ENCODE measurements around the gene B4GALT7. TPM values are rescaled to one million over a fixed set of nuclear protein-coding genes. Genes with fewer than 3 reads are reported as not detected.

The B4GALT7 gene
- total RNA-seq, 1 experiment from 2014 or later: 22.3 TPM

DNA sequence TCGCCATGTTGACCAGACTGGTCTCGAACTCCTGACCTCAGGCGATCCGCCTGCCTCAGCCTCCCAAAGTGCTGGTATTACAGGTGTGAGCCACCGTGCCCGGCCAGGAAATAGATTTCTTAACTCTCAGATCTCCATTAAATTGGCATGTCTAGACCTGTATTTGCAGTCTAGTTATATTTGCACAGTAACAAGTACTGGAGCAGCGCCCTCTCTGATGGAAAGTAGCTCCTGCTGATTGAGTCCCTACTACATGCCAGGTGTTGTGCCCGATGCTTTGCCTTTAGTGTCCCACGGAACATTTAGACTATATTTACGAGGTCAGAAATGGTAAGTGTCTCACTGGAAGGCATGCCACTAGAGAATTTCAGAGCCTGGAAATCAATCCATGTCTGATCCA, 23.8 kb upstream of the B4GALT7 start:
- Histone ChIP-seq H3K27me3 (peaks cover 10% of the 10 kb centered on the region; the same call in 1 of the 2 replicates), H3K4me1 (no peaks in the 10 kb centered on the region), H3K4me3 (no peak overlapping the region), H3K36me3 (no peaks in the 10 kb centered on the region), H3K9me3 (replicated peaks) (no peaks in the 10 kb centered on the region; the same call in 1 of the 2 replicates), H3K27ac (no peak overlapping the region)
- no peak for DNase-seq

DNA sequence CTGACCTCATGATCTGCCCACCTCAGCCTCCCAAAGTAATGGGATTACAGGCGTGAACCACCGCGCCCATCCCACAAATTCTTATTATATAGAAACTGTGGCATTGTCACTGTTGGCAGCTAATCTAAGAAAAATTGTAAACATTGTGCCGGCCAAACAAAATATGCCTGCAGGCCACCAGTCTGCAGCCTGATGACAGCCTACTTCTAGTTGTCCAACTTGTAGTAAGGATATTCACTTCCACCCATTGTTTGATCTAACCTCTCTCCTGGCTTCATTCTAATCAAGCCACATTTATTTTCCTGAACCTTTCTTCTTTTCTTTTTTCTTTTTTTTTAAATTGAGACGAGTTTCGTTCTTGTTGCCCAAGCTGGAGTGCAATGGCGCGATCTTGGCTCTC, 21.6 kb upstream of the B4GALT7 start:
- Histone ChIP-seq H3K9me3 (replicated peaks) (no peaks in the 10 kb centered on the region), H3K27me3 (peaks cover 6% of the 10 kb centered on the region; the same call in 1 of the 2 replicates), H3K4me1 (no peaks in the 10 kb centered on the region), H3K4me3 (no peak overlapping the region), H3K36me3 (no peaks in the 10 kb centered on the region), H3K27ac (no peak overlapping the region)
- no peak for DNase-seq

DNA sequence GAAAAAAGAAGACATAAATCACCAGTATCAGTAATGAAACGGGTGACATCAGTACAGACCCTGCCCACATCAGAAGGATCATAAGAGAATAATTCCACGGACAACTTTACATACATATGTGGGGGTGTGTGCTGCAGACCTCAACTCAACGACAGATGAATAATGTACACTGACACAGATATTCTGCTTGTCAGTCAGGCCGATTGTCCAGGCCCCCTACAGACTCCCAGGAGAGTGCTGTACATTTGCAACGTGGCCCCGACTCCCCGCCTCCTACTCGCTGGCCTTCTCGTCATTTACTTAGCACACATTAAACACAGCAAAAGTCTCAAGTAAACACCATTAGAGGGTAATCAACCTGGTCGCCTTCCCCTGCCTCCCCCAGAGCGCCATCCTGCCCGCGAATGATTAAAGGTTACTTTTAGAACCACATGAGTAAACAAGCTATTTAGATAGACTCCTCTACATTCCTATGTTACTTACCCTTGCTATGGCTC, 11.5 kb upstream of the B4GALT7 start:
- no peak overlapping the region for H3K4me3 ChIP-seq
- H3K4me1 ChIP-seq: no peaks in the 10 kb centered on the region
- H3K9me3 ChIP-seq (replicated peaks): no peaks in the 10 kb centered on the region
- no peak overlapping the region for H3K27ac ChIP-seq
- no peak for DNase-seq
- H3K36me3 ChIP-seq: peaks cover under 1% of the 10 kb centered on the region
- peaks cover 7% of the 10 kb centered on the region; the same call in 1 of the 2 replicates for H3K27me3 ChIP-seq

DNA sequence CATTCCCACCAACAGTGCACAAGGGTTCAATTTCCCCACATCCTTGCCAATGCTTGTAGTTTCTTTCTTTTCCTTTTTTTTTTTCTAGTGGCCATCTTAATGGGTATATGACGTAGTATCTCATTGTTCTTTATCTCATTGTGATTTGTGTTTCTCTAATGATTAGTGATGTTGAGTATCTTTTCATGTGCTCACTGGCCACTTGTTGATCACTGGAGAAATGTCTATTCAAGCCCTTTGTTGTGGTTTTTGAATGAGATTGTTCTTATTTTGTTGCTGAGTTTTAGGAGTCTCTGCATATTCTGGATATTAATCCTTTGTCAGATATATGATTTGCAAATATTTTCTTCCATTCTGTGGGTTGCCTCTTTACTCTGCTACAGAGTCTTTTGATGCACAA, 9.5 kb upstream of the B4GALT7 start:
- Histone ChIP-seq H3K4me1 (no peaks in the 10 kb centered on the region), H3K27me3 (peaks cover 7% of the 10 kb centered on the region; the same call in 1 of the 2 replicates), H3K9me3 (replicated peaks) (no peaks in the 10 kb centered on the region), H3K4me3 (no peak overlapping the region), H3K36me3 (peaks cover 20% of the 10 kb centered on the region), H3K27ac (no peak overlapping the region)
- DNase-seq: no peak

DNA sequence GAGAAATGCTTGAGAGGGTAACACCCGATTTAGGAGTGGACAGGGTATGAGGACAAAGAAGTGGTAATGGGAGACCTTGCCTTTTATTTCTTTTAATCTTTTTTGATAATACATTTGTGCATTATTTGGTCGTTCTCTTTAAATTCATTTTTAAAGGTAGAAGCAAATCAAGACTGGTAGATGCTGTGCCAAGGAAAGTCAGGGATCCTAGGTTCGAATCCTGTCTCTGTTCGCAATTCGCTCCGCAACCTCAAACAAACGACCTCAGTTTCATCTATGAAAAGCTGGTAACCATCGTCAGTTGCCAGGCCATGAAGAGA, 8.3 kb upstream of the B4GALT7 start:
- H3K4me3 ChIP-seq: peak overlapping the region; percentile 67
- peaks cover 7% of the 10 kb centered on the region; the same call in 1 of the 2 replicates for H3K27me3 ChIP-seq
- H3K27ac ChIP-seq: no peak overlapping the region
- DNase-seq: no peak
- peaks cover 31% of the 10 kb centered on the region for H3K36me3 ChIP-seq
- H3K9me3 ChIP-seq (replicated peaks): no peaks in the 10 kb centered on the region
- no peaks in the 10 kb centered on the region for H3K4me1 ChIP-seq

DNA sequence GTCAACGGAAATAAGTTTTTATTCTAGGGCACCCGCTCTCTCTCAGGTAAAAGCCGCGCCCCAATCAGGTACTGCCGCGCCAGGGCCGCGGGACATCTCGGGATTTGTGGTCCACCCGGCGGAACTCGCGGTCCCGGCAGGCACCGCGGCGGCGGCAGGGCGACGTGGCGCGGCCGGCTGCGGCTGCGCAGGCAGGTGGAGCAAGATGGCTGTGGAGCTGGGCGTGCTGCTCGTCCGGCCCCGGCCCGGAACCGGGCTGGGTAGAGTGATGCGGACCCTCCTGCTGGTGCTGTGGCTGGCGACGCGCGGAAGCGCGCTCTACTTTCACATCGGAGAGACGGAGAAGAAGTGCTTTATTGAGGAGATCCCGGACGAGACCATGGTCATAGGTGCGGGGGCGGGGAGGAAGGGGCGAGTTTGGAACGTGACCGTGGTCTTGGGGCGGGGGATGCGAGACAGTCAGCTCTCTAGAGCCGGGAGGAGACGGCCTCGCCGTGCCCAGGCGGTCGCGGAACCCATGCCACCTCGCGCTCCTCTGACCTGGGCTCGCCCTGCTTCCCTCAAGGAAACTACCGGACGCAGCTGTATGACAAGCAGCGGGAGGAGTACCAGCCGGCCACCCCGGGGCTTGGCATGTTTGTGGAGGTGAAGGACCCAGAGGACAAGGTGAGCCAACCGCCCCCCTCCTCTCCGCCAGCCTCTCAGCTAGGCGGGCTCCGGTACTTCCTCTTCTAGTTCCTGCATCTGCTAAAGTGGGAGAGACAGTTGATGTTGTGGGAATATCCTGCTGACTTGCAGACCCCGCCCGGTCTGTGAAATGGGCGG, 7.7 kb upstream of the B4GALT7 start, which contains the start of gene TMED9:
TSS of gene TMED9 (plus strand) at position 194 of the 825 bp plus-strand sequence. CDS start at position 206, 12 bp downstream.
- peak; percentile 77 to 82 for DNase-seq
- no peaks in the 10 kb centered on the region for H3K9me3 ChIP-seq (replicated peaks)
- peak within 1 kb of the TSS; percentile 67 for H3K4me3 ChIP-seq
- peak within 1 kb of the TSS; percentile 12; the same call in 1 of the 2 replicates for H3K27ac ChIP-seq
- H3K4me1 ChIP-seq: no peaks in the 10 kb centered on the region
- H3K27me3 ChIP-seq: peaks cover 7% of the 10 kb centered on the region; the same call in 1 of the 2 replicates
- H3K36me3 ChIP-seq: peaks cover 32% of the 10 kb centered on the region

DNA sequence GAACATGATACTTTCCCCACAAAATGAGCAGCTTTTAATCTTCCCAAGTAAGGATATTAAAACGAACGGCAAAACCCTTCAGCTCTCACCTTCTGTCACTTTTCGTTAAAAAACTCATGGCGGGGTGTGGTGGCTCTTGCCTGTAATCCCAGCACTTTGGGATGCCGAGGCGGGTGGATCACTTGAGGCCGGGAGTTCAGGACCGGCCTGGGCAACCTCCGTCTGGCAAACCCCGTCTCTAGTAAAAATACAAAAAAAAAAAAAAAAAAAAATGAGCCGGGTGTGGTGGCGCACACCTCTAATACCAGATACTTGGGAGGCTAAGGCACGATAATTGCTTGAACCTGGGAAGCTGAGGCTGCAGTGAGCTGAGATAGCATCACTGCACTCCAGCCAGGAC, 7.0 kb upstream of the B4GALT7 start:
- no peaks in the 10 kb centered on the region for H3K4me1 ChIP-seq
- H3K27me3 ChIP-seq: peaks cover 5% of the 10 kb centered on the region; the same call in 1 of the 2 replicates
- no peak overlapping the region for H3K27ac ChIP-seq
- H3K9me3 ChIP-seq (replicated peaks): no peaks in the 10 kb centered on the region
- peak overlapping the region; percentile 67 for H3K4me3 ChIP-seq
- no peak for DNase-seq
- H3K36me3 ChIP-seq: peaks cover 32% of the 10 kb centered on the region

DNA sequence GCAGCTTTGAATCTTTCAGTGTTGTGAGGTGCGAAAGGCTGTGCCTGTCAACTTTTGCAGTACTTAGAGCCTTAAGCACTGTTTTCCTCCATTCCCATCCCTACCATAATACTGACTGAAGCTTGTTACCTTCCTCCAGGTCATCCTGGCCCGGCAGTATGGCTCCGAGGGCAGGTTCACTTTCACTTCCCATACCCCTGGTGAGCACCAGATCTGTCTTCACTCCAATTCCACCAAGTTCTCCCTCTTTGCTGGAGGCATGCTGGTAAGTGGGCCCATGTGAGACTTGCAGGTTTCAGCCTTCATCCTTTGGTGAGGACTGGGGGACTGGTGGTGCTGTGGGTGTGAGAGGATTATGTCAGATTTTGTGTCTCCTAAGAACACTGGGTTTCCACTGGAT, 6.4 kb upstream of the B4GALT7 start:
- DNase-seq: no peak
- Histone ChIP-seq H3K4me3 (no peak overlapping the region), H3K27ac (no peak overlapping the region), H3K4me1 (no peaks in the 10 kb centered on the region), H3K36me3 (peaks cover 32% of the 10 kb centered on the region), H3K9me3 (replicated peaks) (no peaks in the 10 kb centered on the region), H3K27me3 (no peaks in the 10 kb centered on the region)

DNA sequence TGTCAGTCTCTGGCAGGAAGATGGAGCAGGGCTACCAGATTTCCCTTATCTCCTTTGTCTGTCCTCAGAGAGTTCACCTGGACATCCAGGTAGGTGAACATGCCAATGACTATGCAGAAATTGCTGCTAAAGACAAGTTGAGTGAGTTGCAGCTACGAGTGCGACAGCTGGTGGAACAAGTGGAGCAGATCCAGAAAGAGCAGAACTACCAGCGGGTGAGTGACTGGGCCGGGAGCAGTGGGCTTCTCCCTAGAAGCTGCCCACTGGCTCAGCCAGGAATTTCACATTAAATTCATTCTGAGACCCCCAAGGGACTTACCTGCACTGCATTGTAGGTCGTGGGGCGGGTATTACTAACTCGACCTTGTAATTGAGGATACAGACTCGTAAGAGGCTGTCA, 5.9 kb upstream of the B4GALT7 start:
- no peak for DNase-seq
- H3K27me3 ChIP-seq: no peaks in the 10 kb centered on the region
- no peak overlapping the region for H3K27ac ChIP-seq
- no peak overlapping the region for H3K4me3 ChIP-seq
- peaks cover 32% of the 10 kb centered on the region for H3K36me3 ChIP-seq
- H3K9me3 ChIP-seq (replicated peaks): no peaks in the 10 kb centered on the region
- no peaks in the 10 kb centered on the region for H3K4me1 ChIP-seq

DNA sequence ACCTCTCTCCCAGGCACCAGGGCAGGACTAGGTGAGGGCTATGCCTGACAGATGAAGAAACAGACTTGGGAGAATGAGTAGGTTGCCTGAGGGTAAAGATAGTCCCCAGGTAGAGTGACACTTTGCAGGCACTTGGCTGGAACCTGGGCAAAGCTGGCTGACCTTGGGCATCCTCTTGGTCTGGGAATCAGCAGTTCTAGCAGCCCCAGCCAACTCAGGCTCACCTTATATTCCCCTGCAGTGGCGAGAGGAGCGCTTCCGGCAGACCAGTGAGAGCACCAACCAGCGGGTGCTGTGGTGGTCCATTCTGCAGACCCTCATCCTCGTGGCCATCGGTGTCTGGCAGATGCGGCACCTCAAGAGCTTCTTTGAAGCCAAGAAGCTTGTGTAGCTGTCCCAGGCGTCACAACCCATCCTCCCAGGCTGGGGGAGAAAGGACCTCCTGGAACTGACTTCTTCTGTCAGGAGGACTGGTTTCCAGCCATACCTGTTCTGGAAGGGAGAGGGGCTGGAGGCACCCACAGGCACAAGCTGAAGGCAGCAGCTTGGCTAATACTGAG, 4.8 kb upstream of the B4GALT7 start:
- no peaks in the 10 kb centered on the region for H3K9me3 ChIP-seq (replicated peaks)
- H3K27ac ChIP-seq: no peak overlapping the region
- H3K4me3 ChIP-seq: no peak overlapping the region
- H3K36me3 ChIP-seq: peaks cover 32% of the 10 kb centered on the region
- no peaks in the 10 kb centered on the region for H3K4me1 ChIP-seq
- H3K27me3 ChIP-seq: no peaks in the 10 kb centered on the region
- no peak for DNase-seq

DNA sequence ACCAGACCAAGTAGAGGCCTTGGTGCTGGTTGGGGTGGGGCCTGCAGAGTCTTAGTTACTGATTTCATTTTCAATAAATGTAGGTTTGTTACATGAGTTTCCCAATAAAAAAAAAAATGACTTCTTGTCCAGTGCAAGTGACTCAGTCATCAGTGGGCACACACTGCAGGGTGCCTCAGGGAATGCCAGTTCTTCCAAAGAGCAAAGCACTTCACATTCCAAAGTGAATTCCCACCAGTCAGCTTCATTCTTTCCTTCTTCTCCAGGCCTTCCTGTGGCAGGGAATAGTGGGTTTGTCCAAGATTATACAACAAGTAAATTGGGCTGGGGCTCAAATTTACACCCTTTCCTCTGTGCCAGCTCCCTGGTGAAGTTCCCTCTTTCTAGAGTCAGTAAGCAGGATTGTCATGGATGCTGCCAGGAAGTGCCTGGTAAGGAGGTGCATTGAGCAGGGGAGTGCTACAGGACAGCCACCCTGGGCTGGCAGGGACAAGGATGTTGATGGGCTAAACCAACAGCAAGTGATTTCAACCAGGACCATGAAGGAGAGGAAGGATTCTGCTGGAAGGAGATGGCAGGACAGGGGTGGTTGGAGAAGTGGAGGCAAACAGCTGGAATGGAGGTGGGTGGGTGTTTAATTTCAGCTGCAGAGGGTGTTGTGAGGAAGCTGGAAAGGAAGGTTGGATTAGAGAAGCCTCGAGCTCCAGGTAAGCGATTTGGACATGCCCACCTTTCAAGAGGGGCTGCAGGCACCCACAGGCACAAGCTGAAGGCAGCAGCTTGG, 3.7 kb upstream of the B4GALT7 start:
- H3K4me3 ChIP-seq: no peak overlapping the region
- H3K27me3 ChIP-seq: no peaks in the 10 kb centered on the region
- 0 out of 2 replicates have a peak, but pooled peaks cover 4% of the 10 kb centered on the region for H3K4me1 ChIP-seq
- H3K27ac ChIP-seq: no peak overlapping the region
- H3K9me3 ChIP-seq (replicated peaks): no peaks in the 10 kb centered on the region
- H3K36me3 ChIP-seq: peaks cover 32% of the 10 kb centered on the region
- DNase-seq: no peak

DNA sequence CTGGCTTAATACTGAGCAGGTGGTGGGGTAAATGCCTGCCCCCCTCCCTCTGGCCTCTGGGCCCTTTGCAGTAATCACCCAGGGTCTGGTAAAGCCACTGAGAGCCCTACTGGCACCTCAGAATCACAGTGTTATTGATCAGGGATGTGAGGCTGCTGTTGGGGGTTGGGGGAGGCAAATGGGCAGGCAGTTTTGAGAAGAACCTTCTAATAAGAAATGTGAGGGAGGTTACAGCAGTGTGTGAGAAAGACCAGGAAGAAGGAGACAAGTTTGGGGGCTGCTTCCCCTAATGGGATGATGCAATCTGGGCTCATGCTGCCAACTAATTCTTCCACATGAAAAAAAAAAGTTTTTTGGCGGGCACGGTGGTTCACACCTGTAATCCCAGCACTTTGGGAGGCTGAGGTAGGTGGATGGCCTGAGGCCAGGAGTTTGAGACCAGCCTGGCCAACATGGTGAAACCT, 3.1 kb upstream of the B4GALT7 start:
- H3K27ac ChIP-seq: no peak overlapping the region
- no peaks in the 10 kb centered on the region for H3K9me3 ChIP-seq (replicated peaks)
- no peak overlapping the region for H3K4me3 ChIP-seq
- no peak for DNase-seq
- no peaks in the 10 kb centered on the region for H3K27me3 ChIP-seq
- peaks cover 32% of the 10 kb centered on the region for H3K36me3 ChIP-seq
- 0 out of 2 replicates have a peak, but pooled peaks cover 4% of the 10 kb centered on the region for H3K4me1 ChIP-seq

DNA sequence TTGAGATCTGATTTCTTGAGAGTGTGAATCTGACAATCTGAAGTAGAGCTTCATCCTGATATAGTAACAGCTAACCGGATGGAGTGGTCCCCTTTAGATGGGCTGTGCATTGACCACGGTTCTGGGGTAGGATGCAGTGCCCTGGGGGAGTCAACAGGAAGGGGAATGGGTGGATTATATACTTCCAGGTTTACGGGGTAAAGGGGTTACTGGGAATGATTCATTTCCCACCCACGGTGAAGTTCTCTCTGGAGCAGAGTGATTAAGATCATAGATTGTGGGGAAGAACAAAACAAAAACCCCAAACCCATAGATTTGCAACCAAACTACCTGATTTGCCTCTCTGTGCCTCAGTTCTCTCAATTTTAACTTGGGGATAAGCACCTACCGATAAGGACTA, 1.5 kb upstream of the B4GALT7 start:
- no peaks in the 10 kb centered on the region for H3K27me3 ChIP-seq
- 0 out of 2 replicates have a peak, but pooled peaks cover 4% of the 10 kb centered on the region for H3K4me1 ChIP-seq
- no peaks in the 10 kb centered on the region for H3K9me3 ChIP-seq (replicated peaks)

DNA sequence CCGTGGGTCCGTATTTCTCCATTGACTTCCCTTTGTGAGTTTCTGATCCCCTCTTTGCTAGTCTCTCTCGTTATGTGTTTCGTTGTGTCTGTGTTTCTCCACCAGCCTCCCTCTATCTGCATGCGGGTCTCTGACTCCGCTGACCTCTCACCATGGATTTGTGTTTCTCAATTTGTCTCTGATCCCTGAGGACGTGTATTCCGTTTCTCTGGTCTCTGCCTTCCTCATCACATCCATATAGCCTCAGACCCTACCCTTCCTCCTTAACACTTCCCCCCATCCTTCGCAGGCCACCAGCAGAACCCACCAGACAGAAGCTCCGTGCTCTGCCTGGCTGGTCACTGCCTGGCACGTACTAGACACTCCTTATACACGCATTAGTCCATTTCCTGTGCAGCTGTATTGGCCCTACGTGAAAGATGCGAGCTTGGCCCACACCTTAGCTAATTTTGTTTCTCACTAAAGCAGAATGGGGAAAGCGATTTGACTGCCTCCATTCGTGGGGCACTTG, 631 bp downstream of the B4GALT7 start:
- peaks cover 10% of the 10 kb centered on the region for H3K36me3 ChIP-seq
- peak overlapping the region; percentile 96 for H3K4me3 ChIP-seq
- no peaks in the 10 kb centered on the region for H3K9me3 ChIP-seq (replicated peaks)
- H3K27ac ChIP-seq: peak overlapping the region; percentile 69
- H3K4me1 ChIP-seq: 0 out of 2 replicates have a peak, but pooled peaks cover 4% of the 10 kb centered on the region
- H3K27me3 ChIP-seq: no peaks in the 10 kb centered on the region
- no peak for DNase-seq

More for the DNA sequence above, 1.5 kb upstream of the B4GALT7 start:
- DNase-seq: no peak
- H3K36me3 ChIP-seq: peaks cover 31% of the 10 kb centered on the region
- H3K4me3 ChIP-seq: no peak overlapping the region
- H3K27ac ChIP-seq: no peak overlapping the region
